Rectal smooth muscle tissue (tissue), 1 donor: Measurements from ENCODE around the gene PTPRM.

Experiments
- H3K27ac ChIP-seq: one replicate; pipeline ENCODE4 v1.7.0; 2013; ENCODE audit warnings: low read depth, low read length, inconsistent platforms
- H3K27me3 ChIP-seq: one replicate; pipeline ENCODE4 v1.7.0; 2013; ENCODE audit warnings: low read length; ENCODE audit not compliant: control insufficient read depth, insufficient read depth
- H3K36me3 ChIP-seq: one replicate; pipeline ENCODE4 v1.7.0; 2013; ENCODE audit warnings: low read length; ENCODE audit not compliant: control insufficient read depth, insufficient read depth
- H3K4me1 ChIP-seq: one replicate; pipeline ENCODE4 v1.7.0; 2013; ENCODE audit warnings: low read length; ENCODE audit not compliant: control insufficient read depth, insufficient read depth
- H3K4me3 ChIP-seq: one replicate; pipeline ENCODE4 v1.7.0; 2013; ENCODE audit warnings: low read length
- H3K9ac ChIP-seq: one replicate; pipeline ENCODE4 v1.7.0; 2013; ENCODE audit warnings: low read length

Gene PTPRM

DNA sequence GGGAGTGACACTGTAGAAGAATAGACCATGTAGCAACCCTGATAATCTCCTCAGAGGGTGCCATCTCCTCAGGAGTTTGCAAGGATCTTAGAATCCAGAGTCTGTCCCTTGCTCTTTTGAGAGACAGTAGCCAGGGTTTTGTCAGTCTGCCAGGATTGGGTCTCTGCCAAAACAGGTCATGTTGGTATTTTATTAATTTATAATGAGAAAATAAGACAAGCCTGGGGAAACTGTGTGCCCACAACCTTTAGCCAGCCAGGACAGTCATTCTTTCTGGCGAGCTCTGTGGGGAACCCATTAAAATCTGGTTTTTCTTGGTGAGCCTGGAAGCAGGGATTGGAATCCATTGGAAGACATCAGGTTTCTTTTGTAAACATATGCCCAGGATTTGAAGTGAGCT, 78.6 kb downstream of the PTPRM start:
- Histone ChIP-seq H3K4me3 (no peak overlapping the region), H3K36me3 (no peaks in the 10 kb centered on the region), H3K27ac (no peak overlapping the region), H3K27me3 (no peaks in the 10 kb centered on the region), H3K4me1 (peaks cover 9% of the 10 kb centered on the region), H3K9ac (no peak overlapping the region)

DNA sequence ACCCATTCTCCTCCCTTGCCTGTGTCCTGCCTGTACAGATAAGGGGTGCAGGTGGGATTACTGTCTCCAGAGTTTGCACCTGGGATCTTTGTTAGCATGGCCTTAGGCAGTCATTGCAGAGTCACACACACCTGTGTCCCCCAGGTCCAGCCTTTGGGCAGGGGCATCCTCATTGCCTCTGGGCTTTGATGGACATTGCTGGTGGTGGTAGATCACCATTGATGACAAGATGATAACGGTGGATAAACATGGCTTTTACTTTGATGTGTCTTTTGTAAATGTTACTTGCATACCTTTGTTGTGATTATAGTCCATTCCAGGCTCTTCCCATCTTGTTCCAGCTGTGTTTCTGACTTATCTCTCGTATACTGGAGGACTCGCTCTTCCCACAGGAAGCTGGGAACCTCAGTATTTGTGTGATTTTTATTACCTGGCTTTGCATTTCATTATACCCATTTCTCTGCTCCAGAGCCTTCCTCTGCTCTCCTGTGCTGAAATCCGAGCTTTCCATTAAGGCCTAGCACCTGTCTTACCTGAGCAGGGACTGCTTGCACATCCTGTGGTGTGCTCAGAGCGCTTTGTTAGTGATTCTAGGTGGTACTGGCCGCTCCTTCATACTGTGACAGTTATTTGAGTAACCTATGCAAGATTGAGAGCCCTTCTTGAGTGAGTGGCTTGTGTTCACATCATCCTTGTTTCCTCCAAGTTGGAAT, 79.2 kb downstream of the PTPRM start:
- no peak overlapping the region for H3K27ac ChIP-seq
- no peak overlapping the region for H3K4me3 ChIP-seq
- peaks cover 9% of the 10 kb centered on the region for H3K4me1 ChIP-seq
- no peak overlapping the region for H3K9ac ChIP-seq
- H3K27me3 ChIP-seq = no peaks in the 10 kb centered on the region
- H3K36me3 ChIP-seq = no peaks in the 10 kb centered on the region

DNA sequence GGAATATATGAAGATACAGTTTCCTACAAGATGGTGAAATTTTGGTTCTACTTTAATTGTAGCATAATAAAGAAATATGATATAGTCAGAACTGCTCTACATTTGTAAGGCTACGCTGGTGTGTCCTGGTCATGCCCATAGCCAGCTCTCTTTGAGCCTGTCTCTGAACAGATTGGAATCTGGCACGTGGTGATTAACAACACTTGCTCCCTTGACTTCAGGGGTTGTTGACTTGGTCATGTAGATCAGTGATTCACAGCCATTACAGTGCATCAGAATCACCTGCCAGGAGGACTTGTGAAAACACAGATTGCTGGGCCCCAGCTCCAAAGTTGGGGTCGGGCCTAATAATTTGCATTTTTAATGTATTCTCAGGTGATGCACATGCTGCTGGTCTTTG, 80.4 kb downstream of the PTPRM start:
- Histone ChIP-seq H3K4me3 (no peak overlapping the region), H3K9ac (no peak overlapping the region), H3K36me3 (no peaks in the 10 kb centered on the region), H3K27me3 (no peaks in the 10 kb centered on the region), H3K4me1 (peaks cover 9% of the 10 kb centered on the region), H3K27ac (no peak overlapping the region)

DNA sequence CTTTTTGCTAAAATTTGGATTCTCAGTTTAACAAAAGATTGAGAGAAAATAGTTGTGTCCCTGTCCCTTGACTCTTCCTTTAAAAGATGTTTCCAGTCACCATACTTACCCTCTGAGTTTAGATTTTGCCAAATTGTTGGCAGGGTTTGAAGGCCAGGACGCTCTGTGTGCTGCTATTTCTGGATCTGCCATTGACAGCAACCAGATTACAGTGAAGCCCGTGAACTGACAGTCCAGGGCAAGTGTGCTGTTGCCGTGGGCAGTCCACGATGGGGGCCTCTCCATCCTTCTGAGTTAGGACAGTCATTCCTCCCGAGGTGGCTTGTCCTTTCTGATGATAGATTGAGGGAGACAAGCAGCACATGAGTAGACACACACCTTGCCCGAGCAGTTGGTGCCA, 89.9 kb downstream of the PTPRM start:
- no peak overlapping the region for H3K9ac ChIP-seq
- no peak overlapping the region for H3K4me3 ChIP-seq
- no peak overlapping the region for H3K27ac ChIP-seq
- peaks cover 5% of the 10 kb centered on the region for H3K4me1 ChIP-seq
- no peaks in the 10 kb centered on the region for H3K27me3 ChIP-seq
- H3K36me3 ChIP-seq = no peaks in the 10 kb centered on the region

DNA sequence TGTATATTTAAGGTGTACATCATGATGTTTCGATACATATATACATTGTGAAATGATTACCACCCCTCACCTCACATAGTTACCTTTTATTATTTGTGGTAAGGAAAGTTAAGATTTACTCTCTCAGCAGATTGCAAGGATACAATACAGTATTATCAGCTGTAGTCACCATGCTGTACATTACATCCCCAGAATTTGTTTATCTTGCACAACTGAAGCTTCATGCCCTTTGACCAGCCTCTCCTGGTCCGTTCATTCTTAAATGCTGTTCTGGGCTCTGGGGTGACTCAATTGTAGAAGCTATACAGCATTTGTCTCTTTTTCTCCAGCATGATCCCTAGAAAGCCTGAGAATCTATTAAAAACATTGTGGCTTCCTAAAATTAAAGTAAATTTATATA, 90.8 kb downstream of the PTPRM start:
- no peak overlapping the region for H3K27ac ChIP-seq
- H3K4me3 ChIP-seq = no peak overlapping the region
- no peak overlapping the region for H3K9ac ChIP-seq
- H3K36me3 ChIP-seq = no peaks in the 10 kb centered on the region
- peaks cover 5% of the 10 kb centered on the region for H3K4me1 ChIP-seq
- no peaks in the 10 kb centered on the region for H3K27me3 ChIP-seq

DNA sequence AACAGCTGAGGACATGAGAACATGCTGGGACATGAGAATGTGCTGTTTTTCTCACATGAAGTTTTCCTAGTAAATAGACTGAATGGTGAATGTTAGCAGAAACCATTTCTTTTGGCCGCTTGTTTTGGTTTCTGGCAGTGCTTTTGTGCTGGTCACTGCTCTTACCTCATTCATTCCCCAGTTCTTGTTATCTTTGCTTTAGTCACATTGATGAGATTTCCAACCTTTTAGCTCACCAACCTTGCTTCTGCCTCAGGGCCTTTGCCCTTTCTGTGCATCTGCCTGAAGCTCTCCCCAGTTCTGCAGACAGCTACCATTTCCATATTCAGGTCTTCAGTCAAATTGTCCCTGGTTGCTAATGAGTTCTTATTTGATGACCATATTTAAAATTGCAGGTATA, 91.6 kb downstream of the PTPRM start:
- H3K36me3 ChIP-seq = no peaks in the 10 kb centered on the region
- no peak overlapping the region for H3K9ac ChIP-seq
- H3K27ac ChIP-seq = no peak overlapping the region
- H3K4me1 ChIP-seq = peaks cover 5% of the 10 kb centered on the region
- H3K27me3 ChIP-seq = no peaks in the 10 kb centered on the region
- H3K4me3 ChIP-seq = no peak overlapping the region

DNA sequence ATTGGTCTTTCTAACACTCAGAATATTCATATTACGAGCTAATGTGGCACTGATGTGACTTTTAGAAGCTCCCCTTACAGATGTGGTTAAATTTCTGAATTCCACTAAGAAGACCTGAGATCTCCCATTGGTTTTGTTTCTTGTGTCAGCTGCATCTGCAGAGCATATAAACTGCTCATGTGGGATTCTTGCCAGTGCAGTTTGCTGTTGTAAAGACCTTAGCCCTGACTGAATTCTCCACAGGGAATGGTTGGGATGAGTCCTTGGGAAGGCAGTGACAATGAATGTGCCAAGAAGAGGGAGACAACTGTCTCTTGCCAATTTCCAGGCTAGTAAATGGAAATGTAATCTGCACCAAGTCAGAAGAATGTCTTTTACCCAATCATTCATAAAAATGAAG, 94.1 kb downstream of the PTPRM start:
- Histone ChIP-seq H3K4me1 (peaks cover 5% of the 10 kb centered on the region), H3K36me3 (no peaks in the 10 kb centered on the region), H3K4me3 (no peak overlapping the region), H3K27ac (no peak overlapping the region), H3K9ac (no peak overlapping the region), H3K27me3 (no peaks in the 10 kb centered on the region)

DNA sequence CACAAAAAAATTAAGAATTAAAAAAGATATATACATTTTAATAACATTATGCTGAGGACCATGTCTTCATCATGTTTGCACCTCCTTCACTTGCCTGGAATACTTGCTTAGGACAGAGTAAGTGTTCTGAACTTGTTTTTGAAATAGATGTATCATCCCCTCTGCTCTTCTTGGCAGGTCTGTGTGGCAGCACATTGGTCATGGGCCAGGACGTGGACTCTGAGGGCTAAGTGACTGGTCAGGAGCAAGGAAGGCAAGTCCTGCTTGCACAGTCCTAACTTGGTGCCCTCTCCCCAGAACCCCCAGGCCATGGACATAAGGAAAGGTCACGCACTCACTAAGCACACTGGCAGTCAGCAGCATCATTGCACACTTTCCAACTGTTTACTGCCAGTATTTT, 95.8 kb downstream of the PTPRM start:
- Histone ChIP-seq H3K27me3 (no peaks in the 10 kb centered on the region), H3K9ac (no peak overlapping the region), H3K36me3 (no peaks in the 10 kb centered on the region), H3K4me3 (no peak overlapping the region), H3K4me1 (no peaks in the 10 kb centered on the region), H3K27ac (no peak overlapping the region)

DNA sequence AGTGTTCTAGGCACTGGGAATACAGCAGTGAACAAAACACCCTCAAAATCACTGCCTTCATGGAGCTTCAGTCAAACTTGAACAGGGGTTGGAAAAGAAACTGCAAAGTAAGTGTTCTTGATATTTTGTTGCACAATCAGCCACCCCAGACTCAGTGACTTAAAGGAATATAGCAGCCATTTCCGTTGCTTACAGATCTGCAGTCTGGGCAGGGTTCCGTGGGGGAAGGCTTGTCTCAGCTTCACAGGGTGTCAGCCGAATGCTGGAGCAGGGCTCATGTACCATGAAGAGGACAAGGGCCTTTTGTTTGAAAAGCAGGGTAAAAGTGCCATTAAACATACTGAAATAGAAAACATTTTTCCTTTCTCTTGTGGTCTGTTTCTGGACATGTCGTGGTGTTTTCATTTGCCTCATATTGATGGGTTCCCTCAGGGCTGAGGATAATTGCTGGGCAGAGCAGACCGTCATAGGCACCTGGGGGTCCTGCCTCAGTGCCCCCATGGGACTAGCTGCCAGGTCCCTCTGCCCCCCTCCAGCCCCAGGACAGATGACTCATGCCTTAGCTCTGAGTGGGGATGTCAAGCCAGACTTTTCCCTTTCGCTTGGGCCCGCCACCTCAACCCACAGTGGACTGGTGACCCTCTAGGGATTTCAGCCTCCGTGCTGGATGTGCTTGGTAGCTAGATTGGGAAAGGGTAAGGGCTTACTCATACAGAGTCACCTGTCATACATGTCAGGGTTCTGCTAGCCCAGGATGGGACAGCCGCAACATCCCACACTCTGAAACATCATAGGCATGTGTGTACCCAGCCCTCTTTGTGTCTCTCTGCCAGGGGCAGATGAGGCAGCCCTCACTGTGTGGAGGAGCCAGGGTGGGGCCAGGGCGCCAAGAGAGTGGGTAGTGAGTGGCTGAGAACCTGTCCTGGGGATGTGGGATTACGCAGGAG, 96.5 kb downstream of the PTPRM start:
- Histone ChIP-seq H3K27ac (no peak overlapping the region), H3K4me1 (no peaks in the 10 kb centered on the region), H3K36me3 (no peaks in the 10 kb centered on the region), H3K9ac (no peak overlapping the region), H3K27me3 (no peaks in the 10 kb centered on the region), H3K4me3 (no peak overlapping the region)

DNA sequence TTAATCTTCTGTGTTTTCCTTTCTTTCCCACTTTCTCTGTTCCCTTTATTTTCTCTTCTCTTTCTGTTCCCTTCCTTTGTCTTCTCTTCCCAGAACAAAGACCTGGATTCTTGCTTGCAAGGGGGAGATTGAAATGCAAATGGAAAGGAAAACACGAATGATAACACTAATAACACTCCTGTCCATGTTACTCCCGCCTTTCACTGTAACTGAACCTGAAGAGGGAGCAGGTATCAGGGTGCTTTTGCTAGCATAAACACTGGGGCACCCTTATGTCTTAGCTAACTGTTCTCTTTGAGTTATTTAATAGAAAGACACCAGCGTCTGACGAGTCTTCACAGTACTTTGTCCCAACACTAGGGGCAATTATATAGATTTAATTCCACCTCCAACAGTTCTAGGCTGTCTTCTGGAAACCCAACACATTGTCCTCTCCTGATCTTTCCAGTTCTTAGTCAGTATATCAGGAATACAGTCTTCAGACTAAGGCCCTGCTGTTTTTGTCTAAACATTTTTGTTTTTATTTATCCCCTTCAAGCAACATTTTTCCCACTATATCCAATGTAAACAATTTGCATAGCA, 99.2 kb downstream of the PTPRM start:
- H3K4me1 ChIP-seq = no peaks in the 10 kb centered on the region
- H3K9ac ChIP-seq = no peak overlapping the region
- H3K27me3 ChIP-seq = no peaks in the 10 kb centered on the region
- H3K4me3 ChIP-seq = no peak overlapping the region
- no peaks in the 10 kb centered on the region for H3K36me3 ChIP-seq
- no peak overlapping the region for H3K27ac ChIP-seq

DNA sequence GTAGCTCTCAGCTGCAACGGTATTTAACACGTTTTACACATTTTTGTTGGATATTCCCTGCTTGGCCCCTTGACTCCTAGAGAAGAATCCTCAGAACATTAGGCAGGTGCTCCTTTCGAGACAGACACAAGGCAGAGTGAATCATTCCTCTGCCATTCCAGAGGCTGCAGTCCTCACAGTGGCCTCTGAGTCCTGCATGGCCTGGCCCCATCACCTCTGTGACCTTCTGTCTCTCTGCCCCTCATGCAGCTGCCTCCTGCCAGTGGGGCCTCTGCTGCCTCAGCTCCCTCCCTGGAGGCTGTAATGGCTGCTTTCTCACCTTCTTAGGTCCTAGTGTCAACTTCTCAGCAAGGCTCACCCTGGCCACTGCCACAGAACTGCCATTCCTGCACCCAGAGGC, 101.3 kb downstream of the PTPRM start:
- no peaks in the 10 kb centered on the region for H3K36me3 ChIP-seq
- H3K27me3 ChIP-seq = no peaks in the 10 kb centered on the region
- H3K4me3 ChIP-seq = no peak overlapping the region
- no peak overlapping the region for H3K27ac ChIP-seq
- H3K9ac ChIP-seq = no peak overlapping the region
- no peaks in the 10 kb centered on the region for H3K4me1 ChIP-seq

DNA sequence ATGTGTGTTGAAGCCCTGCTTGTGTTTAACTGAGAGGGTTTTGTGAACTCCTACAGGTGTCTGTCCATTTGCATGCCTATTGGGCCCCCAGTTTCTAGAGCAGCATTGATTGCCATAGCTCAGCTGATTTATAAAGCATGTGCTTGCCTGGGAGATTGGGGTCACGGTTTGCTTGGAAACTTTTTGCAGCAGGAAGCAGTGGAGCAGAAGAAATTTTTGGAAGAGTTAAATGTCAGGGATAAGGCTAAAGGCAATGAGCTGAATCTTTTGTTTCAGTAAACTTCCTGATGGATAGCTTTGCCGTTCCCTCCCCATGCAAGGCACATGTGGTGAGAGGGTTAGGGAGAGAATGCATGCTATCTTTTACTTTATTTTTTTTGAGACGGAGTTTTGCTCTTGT, 102.2 kb downstream of the PTPRM start:
- H3K27ac ChIP-seq = no peak overlapping the region
- no peak overlapping the region for H3K4me3 ChIP-seq
- no peaks in the 10 kb centered on the region for H3K36me3 ChIP-seq
- H3K9ac ChIP-seq = no peak overlapping the region
- H3K27me3 ChIP-seq = no peaks in the 10 kb centered on the region
- no peaks in the 10 kb centered on the region for H3K4me1 ChIP-seq
